Activated CD4-positive, alpha-beta T cell treated with anti-CD3 and anti-CD28 coated beads for 24 hours (primary cell): ENCODE data around the gene ARSA.
"Not testable (repeated sequence)": the region's sequence is repeated elsewhere in the genome, so short reads cannot be mapped to it uniquely, and the experiment has no call there.

ENCODE experiments used
- DNase-seq, 2 donors: peaks; one replicate each; pipeline ENCODE4 v3.0.0-alpha.2; 2020; ENCODE audit warnings: low read depth in 2 of 2

The ARSA gene

DNA sequence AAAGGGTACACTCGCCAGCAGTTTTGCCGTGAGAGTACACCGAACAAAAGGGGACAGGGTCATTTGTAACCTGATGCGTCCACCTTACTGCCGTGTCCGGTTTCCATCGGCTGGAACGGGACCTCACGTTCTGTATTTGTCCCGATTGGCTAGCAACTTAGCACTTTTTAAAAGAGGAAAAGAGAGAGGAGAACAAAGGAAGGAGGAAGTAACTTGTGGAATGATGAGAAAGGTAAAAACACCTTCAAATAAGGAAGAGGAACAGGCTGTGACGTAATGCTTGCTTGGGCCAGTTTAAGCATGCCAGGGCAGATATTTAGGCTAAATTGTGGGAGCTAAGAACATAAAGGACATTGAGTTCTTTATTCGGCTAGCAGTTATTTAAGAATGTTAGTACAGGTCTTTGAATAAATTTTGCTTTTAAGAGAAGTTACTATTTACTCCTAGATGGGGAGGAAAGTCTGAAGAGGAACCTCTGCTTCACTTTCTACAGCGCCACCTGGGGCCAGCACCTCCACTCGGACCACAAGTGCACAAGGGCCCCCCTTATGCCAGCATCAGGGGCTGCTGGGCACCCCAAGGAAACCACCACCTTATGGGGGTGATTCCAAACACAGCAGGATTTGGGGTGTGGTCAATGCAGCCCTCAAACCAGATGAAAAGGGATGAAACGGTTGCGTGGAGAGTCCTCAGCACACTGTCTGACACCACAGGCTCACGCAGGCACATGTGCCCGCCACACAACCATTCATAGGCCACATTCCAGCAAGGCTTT, 5.8 kb downstream of the ARSA start:
- DNase-seq: no peak

DNA sequence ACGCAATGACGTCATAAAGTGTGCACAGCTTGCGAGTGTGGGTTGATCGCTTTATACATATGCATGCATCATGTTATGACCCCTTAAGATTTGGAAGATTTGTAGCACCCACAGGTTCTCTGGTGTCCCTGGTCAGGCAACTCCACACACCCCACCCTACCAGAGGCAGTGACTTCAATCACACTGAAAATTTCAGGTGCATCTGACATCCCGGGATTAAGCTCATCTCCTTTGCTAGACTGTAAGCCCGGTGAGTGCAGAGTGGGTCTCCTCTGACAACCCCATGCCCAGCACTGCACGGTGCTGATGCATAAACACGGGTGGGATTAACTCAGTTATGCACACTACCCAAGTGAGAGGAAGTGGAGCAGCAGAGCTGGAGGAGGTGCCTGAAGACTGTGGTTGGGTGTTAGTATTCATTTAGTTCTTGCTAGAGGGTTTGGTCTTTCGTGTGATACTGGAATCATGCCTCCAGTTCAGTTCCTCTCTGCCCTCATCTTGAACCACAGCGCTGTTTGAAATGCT, 6.5 kb downstream of the ARSA start:
- peak in 1 of 2 donors; percentile 21 for DNase-seq

DNA sequence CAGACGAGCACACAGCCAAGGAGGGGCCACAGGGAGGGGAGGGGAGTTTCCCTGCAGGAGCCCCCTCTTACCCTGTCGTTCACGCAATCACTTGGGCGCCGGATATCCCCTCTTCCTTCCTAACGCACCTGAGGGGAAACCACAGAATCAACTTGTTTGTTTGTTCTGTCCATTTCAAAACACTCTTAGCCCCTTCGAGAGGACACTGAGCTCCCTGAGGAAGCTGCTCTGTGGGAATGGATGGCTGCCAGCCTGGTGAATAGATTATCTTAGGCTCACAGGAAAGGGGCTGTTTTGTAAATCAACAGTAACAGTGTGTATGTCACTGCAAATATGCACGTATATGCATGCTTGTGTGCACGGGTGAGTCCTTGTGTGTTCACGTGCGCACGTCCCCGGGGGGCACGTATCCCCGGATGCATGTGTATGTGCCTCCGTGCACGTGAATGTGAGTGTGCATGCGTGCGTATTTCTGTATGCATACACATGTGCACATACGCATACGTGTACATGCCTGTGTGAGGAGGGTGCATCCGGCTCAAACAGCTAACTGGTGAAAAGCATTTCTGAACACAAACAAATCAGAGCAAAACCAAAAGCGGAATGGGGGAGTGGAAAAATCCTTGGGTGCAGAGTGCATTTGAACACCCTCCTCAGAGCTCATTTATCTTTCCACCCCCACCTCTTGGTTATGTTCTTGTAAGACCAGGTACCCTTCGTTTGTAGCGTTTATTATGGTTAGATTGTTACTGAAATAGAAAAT, 7.2 kb downstream of the ARSA start:
- DNase-seq: peak in 1 of 2 donors; percentile 26

DNA sequence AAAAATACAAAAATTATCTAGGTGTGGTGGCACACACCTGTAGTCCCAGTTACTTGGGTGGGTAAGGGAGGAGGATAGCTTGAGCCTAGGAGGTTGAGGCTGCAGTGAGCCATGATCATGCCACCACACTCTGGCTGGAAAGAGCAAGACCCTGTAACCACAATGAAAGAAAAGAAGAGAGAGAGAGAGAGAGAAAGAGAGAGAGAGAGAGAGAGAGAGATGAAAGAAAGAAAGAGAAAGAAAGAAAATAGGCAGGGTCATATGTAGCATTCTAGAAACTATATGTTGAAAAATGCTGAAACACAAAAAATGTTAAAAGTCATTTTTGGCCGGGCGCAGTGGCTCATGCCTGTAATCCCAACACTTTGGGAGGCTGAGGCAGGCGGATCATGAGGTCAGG, 13.7 kb downstream of the ARSA start:
- not testable (repeated sequence) for DNase-seq

DNA sequence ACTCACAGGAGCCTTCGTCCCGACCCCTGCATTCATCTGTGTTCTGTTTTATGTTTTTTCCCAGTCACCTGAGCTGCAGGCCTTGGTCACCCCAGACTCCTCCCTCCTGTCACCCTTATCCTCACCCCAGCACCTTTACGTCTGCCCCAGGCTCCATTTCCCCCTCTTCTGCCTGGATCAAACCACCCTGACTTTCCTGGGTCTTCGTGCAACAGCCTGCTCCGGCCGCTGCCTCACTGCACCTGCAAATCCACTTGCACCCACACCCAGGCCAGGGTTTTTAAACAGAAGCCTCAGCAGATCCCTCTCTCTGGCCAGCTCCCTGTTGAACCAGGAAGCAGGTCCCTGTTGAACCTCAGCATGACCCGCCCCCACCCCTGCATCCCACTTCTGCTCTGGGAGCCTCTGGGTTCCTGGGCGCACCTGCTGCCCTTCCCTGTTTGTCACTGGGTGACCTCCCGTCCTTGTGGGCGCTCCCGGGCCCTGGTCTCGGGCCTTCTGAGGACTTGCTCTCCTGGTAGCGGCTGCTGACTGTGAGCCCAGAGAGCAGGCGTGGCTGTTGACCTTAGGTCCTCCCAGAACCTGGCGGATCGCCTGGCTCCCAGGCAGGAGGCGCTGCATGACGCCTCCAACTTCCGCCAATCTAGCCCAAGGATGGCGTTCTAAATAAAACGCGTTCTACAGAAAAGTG, 14.5 kb downstream of the ARSA start:
- no peak for DNase-seq

DNA sequence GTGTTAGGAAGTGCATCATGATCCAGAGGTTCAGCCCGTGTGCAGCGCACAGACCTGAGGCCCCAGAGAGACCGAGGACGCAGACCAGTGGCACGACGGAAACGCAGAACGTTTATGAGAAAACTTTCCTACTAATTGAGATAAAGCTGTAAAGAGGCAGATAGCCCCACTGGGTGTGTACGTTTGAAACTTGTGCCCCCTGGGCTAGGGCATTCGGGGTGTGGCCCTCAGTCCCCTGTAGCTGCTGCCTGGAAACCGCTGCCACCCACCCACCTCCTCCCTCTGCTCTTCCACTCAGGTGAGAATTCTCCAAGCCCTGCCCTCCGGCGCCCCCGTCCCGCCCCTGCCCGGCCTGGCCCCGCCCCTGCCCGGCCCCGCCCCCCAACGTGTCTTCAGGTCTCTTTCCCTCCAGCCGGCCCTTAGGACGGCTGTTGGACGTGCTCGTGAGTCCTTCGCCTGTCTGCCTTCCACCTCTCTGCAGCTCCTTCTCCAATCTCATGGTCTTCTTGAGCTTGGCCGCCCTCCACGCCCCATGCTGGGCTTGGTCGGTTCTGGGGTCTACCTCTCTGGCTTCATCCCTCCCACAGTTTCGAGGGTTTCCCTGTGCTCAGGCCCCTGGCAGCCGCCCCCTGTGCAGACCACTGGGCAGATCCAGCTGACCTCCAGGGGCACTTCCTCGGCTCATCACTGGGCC, 15.3 kb downstream of the ARSA start:
- DNase-seq: no peak

DNA sequence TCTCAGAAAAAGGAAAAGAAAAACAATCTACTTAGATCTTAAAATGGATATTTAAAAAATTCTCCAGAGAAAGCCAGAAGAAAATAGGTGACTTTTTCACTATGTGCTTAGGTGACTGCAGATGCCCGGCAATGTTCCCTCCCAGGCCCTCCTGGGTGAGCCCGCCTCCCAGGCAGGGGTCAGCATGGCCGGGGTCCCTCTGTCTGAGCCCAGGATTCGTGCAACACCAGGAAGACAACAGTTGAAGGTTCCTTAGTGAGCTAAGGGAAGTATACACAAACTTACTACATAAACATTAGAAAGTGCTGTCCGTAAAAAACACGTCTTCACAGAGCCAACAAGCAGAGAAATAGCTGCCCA, 15.8 kb downstream of the ARSA start:
- no peak for DNase-seq

DNA sequence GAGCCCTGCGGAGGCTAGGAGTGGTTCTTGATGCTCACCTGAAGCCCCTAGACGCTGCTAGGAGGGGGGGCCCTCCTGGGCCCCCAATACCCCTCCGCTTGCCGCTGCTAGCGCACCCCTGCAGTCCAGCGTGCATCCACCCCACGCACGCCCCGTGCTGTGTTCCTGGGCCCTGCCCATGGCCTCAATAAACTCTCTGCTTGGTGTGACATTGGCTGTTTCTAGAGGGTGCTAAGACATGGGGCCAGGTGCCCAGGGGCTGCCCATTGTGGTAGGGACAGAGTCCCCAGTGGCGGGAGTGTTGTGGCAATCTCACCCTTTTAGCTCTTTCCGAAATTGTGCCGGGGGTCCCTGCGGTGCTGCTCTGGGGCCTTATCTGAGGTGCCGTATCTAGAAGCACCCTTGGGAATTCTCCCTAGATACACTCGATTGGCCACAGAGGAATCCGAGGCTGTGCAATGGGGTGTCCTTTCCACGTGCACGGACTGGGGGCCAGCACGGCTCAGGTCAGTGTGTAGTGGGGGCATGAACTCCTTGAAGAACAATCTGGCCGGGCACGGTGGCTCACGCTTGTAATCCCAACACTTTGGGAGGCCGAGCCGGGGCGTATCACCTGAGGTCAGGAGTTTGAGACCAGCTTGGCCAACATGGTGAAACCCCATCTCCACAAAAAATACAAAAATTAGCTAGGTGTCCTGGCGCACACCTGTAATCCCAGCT, 16.5 kb downstream of the ARSA start:
- no peak for DNase-seq

DNA sequence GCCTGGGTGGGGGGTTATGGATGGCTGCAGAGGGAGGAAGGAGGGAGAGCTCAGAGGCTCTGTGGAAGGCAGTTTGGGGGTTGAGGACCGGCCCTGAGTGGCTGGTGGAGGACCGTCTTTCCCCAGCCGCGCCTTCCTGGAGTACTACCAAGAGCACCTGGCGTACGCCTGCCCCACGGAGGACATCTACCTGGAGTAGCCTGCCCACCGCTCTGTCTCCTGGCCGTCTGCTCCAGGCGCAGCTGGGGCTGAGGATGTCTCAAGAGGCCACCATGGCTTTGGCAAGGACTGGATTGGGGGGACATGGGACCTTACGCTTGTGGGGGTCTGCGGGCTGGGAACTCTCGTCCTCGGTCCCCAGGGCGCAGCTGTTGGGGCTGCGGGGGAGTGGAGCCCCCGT, 17.4 kb downstream of the ARSA start:
- DNase-seq: no peak

DNA sequence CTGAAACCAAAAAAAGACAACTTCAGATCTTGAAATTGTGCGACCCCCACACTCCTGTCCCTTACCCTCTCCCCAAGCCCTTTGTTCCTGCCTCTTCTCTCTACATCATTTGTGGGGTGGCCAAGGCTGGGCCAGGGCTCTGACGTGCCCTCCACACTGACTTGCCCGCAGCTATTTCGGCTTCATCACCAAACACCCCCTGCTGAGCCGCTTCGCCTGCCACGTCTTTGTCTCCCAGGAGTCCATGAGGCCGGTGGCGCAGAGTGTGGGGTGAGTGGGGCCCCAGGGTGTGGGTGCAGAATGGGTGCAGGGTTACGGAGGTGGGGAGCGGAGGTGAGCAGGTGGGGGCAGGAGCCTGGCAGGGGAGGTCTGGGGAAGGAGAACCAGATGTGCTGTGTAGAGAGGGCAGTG, 17.9 kb downstream of the ARSA start:
- no peak for DNase-seq

DNA sequence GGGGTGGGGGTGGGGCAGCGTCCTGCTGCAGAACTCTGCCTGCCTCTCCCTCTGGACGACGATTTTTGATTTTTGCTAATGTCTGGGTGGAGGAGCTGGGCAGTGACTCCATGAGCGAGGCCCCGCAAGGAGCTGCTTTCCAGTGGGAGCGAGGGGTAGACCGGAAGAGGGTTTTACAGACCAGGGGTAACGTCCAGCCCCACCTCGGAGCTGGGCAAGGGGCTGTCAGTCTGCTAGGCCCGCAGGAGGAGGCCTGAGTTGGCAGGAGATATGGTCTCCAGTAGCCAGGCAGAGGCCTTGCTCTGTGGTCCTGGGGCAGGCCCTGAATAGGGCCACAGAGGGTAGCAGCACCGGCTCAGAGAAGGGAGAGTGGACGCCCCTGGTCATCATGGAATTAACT, 18.4 kb downstream of the ARSA start:
- DNase-seq: no peak

DNA sequence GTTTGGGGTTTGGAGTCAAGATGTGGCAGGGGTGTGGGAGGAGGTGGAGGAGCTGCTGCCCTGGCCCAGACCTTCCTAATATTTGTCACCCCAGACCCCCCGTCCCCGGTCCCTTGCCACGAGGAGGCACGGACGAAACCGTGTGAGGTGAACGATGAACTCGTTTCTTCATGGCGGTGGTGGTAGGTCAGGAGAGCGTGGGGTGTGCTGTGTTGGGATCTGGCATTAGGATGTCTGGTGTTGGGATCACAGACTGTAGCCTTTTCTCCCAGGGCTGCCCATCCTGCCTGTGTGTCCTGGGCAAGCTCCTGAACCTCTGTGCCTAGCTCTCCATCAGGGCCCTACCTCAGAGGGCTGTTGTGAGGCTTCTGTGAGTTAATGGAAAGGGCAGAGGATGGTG, 19.0 kb downstream of the ARSA start:
- no peak for DNase-seq

DNA sequence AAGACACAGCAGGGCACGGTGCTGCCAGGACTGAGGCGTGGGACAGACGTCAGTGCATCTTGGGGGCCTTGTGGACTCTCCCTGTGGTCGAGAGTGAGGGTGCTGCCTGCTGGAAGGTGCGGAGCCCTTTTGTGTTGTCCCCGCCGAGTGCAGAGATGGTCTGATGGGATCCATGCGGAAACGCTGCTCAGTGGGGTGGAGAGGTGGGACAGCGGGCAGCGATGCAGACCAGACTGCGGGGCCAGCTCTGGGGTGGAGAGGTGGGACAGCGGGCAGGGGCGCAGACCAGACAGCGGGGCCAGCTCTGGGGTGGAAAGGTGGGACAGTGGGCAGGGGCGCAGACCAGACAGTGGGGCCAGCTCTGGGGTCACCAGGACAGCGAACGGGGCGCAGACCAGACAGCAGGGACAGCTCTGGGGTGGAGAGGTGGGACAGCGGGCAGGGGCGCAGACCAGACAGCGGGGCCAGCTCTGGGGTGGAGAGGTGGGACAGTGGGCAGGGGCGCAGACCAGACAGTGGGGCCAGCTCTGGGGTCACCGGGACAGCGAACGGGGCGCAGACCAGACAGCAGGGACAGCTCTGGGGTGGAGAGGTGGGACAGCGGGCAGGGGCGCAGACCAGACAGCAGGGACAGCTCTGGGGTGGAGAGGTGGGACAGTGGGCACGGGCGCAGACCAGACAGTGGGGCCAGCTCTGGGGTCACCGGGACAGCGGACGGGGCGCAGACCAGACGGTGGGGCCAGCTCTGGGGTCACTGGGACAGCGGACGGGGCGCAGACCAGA, 19.7 kb downstream of the ARSA start:
- DNase-seq: not testable (repeated sequence)

DNA sequence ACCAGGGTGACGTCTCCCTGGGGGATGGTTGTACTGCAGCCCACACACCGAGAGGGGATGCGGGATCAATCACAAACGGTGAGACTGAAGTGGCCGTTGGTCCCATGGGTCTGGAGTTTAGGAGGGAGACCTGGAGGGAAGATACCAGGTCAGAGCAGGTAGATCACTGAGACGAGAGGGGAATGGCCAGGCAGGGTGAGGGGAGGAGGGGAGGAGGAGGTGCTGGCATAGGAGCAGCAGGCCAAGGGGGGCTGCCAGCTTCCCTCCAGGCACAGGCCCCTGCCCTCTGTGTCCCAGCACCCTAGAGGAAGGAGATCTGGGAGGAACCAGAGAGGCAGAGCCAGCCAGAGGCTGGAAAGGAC, 20.3 kb downstream of the ARSA start:
- no peak for DNase-seq

DNA sequence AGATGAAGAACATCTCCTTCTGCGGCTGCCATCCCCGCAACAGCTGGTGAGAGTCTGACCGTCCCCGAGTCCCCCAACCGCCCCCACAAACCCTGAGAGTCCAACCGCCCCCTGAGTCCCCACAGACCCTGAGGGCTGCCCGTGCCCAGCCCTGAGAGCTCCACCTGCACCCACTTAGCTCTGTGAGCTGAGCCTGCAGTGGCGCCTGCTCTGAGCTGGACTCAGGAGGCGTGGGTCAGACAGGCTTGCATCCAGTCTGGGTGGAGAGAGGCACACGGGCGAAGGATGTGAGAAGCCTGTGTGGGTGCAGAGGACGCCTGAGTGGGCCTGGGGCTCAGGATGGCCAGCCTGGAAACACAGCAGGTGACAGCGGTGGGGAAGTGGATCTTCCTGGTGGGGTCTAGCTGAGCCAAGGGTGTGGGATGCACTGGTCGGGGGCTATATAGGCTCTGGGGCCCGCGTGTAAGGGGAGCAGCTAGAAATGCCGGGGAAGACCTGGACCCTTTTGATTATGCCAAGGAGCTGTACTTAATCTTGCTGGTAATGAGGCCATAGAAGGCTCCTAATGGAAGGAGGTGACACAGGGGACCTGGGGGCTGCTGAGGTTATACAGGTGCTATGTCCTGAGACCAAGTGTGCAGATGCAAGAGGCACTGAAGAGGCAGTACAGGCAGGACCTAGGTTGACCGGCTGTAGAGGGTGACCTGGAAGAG, 20.9 kb downstream of the ARSA start:
- no peak for DNase-seq

DNA sequence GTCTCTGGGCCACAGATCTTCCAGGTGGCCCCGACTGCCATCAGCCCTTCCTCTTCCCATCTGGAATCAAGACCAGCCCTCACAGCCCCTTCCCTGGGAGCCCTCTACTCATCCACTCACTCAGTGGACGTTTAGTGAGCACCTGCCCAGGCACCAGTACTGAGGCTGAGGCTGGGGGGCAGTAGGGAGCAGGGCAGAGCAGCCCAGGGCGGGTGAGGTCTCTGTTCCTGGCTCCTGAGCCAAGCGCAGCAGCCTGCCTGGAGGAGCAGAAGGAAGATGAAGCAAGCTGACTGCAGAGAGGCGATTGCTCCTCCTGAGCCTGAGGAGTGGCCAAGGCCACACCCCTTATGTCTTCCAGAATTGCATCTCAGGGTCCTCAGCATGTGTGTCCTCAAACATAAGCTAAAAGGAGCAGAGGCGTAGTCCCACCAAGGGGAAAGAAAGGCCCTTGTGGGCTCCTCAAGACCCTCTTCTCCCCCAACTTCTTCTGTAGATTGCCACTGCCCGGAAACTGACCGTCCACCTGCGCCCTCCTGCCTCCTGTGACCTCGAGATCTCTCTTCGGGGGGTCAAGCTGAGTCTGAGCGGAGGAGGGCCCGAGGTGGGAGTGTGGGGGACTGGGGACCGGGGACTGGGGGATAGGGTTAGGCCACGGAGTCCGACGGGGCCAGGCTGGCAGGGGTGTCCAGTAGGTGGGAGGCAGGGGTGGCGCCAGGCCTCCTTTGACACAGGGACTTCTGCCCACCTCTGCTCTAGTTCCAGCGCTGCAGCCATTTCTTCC, 21.6 kb downstream of the ARSA start:
- no peak for DNase-seq

DNA sequence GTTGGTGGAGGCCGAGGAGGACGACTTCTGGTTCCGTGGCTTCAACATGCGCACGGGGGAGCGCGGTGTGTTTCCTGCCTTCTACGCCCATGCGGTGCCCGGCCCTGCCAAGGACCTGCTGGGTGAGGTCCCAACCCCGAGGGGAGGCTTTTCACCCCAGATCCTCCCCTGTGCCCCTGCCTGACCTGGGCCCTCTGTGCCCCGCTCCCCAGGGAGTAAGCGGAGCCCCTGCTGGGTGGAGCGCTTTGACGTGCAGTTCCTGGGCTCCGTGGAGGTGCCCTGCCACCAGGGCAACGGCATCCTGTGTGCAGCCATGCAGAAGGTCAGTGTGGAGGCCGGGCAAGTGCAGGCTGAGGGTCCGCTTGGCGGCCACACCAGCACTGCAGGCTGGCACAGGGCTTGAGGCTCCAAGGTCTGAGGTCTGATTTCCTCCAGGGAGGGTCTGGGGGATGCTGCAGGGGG, 22.3 kb downstream of the ARSA start:
- DNase-seq: no peak

DNA sequence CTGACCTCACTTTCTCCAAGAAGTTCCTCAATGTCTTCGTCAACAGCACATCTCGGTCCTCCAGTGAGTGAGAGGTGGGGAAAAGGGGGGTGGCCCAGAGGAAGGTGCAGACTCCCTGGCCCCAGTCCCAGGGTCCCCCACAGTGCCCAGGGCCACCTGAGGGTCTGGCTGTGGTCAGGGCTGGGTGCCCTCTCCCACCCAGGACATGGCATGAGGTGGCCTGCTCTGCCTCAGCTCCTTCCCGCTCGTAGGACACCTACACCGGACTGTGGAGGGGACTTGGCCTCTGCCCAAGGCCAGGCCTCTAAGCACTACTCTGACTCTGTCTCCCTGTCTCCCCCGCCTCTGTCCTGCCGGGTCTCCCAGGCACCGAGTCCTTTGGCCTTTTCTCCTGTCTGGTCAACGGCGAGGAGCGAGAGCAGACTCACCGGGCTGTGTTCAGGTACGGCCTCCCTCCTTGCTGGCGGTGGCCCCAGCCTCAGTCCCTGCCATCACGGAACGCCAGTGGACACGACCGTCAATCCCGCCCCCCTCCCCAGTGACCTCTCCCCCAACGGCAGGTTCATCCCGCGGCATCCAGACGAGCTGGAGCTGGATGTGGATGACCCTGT, 22.8 kb downstream of the ARSA start:
- no peak for DNase-seq
